GM23338 (cell line): ENCODE measurements around the gene TSBP1. TPM values are rescaled to one million over a fixed set of nuclear protein-coding genes. Genes with fewer than 3 reads are reported as not detected.

Experiments
- ATAC-seq: fragments of 200-7000 bp; cut with Tn5 transposase; 3 replicates; pipeline ENCODE4 v1.9.1; 2020
- DNase-seq: peaks from one replicate; pipeline ENCODE4 v3.0.0-alpha.2; 2015; ENCODE audit warnings: low spot score
- H2AFZ ChIP-seq: fragments of 200-600 bp; sonication (generic); 2 replicates; pipeline ENCODE4 v1.8.0; 2016; ENCODE audit warnings: antibody characterized with exemption, mild to moderate bottlenecking, moderate library complexity
- H3F3A ChIP-seq: fragments of 200-600 bp; sonication (generic); replicated peaks from 2 replicates; pipeline ENCODE4 v1.8.0; 2017; ENCODE audit warnings: antibody characterized with exemption, mixed run types, low read depth
- H3K27ac ChIP-seq: fragments of 200-600 bp; sonication (generic); 2 replicates; pipeline ENCODE4 v1.6.1; 2016; ENCODE audit warnings: low read depth
- H3K27me3 ChIP-seq: fragments of 200-600 bp; sonication (generic); 2 replicates; pipeline ENCODE4 v1.8.0; 2016; ENCODE audit warnings: mild to moderate bottlenecking, mixed run types, moderate library complexity; ENCODE audit not compliant: insufficient read depth
- H3K36me3 ChIP-seq: fragments of 200-600 bp; sonication (generic); 2 replicates; pipeline ENCODE4 v1.8.0; 2016; ENCODE audit warnings: mild to moderate bottlenecking; ENCODE audit not compliant: insufficient read depth
- H3K4me1 ChIP-seq: fragments of 200-600 bp; sonication (generic); 2 replicates; pipeline ENCODE4 v1.8.0; 2016; ENCODE audit warnings: mild to moderate bottlenecking, moderate library complexity; ENCODE audit not compliant: insufficient read depth
- H3K4me2 ChIP-seq: fragments of 200-600 bp; sonication (generic); 2 replicates; pipeline ENCODE4 v1.7.1; 2017; ENCODE audit warnings: mixed run types
- H3K4me3 ChIP-seq: fragments of 200-600 bp; sonication (generic); 2 replicates; pipeline ENCODE4 v1.6.1; 2016; ENCODE audit warnings: mixed run types
- H3K79me2 ChIP-seq: fragments of 200-600 bp; sonication (generic); replicated peaks from 2 replicates; pipeline ENCODE4 v1.8.0; 2017; ENCODE audit warnings: mild to moderate bottlenecking; ENCODE audit not compliant: insufficient read depth
- H3K9me2 ChIP-seq: fragments of 200-600 bp; sonication (generic); 2 replicates; pipeline ENCODE4 v1.8.0; 2017; ENCODE audit not compliant: insufficient read depth
- H4K20me1 ChIP-seq: fragments of 200-600 bp; sonication (generic); replicated peaks from 2 replicates; pipeline ENCODE4 v1.8.0; 2017; ENCODE audit warnings: mild to moderate bottlenecking; ENCODE audit not compliant: insufficient read depth
- H3K27ac Mint-ChIP-seq: 2 replicates; pipeline ENCODE4 v1.8.0; 2020; ENCODE audit warnings: inconsistent platforms, mild to moderate bottlenecking, moderate library complexity, mixed read lengths
- H3K27me3 Mint-ChIP-seq: 3 replicates; pipeline ENCODE4 v1.8.0; 2022; ENCODE audit warnings: low read depth, mild to moderate bottlenecking, moderate library complexity, mixed read lengths, inconsistent platforms; ENCODE audit not compliant: insufficient read depth, poor library complexity
- H3K36me3 Mint-ChIP-seq: 3 replicates; pipeline ENCODE4 v1.8.0; 2021; ENCODE audit warnings: low read depth, mild to moderate bottlenecking, inconsistent platforms, moderate library complexity, mixed read lengths
- H3K4me1 Mint-ChIP-seq: 3 replicates; pipeline ENCODE4 v1.8.0; 2020; ENCODE audit warnings: mild to moderate bottlenecking, inconsistent platforms, mixed read lengths
- H3K4me3 Mint-ChIP-seq: 3 replicates; pipeline ENCODE4 v1.8.0; 2021; ENCODE audit warnings: moderate library complexity, mild to moderate bottlenecking, inconsistent platforms, mixed read lengths
- H3K9me3 Mint-ChIP-seq: 3 replicates; pipeline ENCODE4 v1.8.0; 2020; ENCODE audit warnings: moderate library complexity, mild to moderate bottlenecking, inconsistent platforms, mixed read lengths
- CREB1 ChIP-seq: fragments of 250-450 bp; sonication (Bioruptor Pico); IDR thresholded peaks from 2 replicates; pipeline ENCODE4 v1.5.0; 2020; ENCODE audit warnings: low read depth, mild to moderate bottlenecking, moderate library complexity
- CTCF ChIP-seq, 2 experiments: fragments of 200-600 bp in 1 of 2; sonication (generic) in 1 of 2; conservative IDR thresholded peaks; 2 replicates each; pipeline versions ENCODE4 v1.5.1 to v1.6.1; 2016 to 2017; ENCODE audit warnings: antibody characterized with exemption in 2 of 2, low read depth in 2 of 2, mild to moderate bottlenecking in 2 of 2, moderate library complexity in 1 of 2
- ETS1 ChIP-seq: IDR thresholded peaks from 2 replicates; pipeline ENCODE4 v1.6.1; 2016; ENCODE audit warnings: antibody characterized with exemption
- EZH2 ChIP-seq: fragments of 200-600 bp; sonication (generic); IDR thresholded peaks from one replicate; pipeline ENCODE4 v1.8.0; 2017; ENCODE audit warnings: antibody characterized with exemption, mild to moderate bottlenecking, low read depth; ENCODE audit not compliant: unreplicated experiment
- EZH2phosphoT487 ChIP-seq: fragments of 200-600 bp; sonication (generic); IDR thresholded peaks from one replicate; pipeline ENCODE4 v1.8.1; 2018; ENCODE audit warnings: antibody characterized with exemption; ENCODE audit not compliant: unreplicated experiment
- JUNB ChIP-seq: IDR thresholded peaks from one replicate; pipeline ENCODE4 v1.6.1; 2016; ENCODE audit warnings: antibody characterized with exemption; ENCODE audit not compliant: unreplicated experiment
- NANOG ChIP-seq: IDR thresholded peaks from 2 replicates; pipeline ENCODE4 v1.6.1; 2016; ENCODE audit warnings: antibody characterized with exemption, borderline replicate concordance
- POLR2AphosphoS5 ChIP-seq: IDR thresholded peaks from 2 replicates; pipeline ENCODE4 v1.6.1; 2016; ENCODE audit warnings: antibody characterized with exemption, low read depth
- REST ChIP-seq: IDR thresholded peaks from one replicate; pipeline ENCODE4 v1.6.1; 2018; ENCODE audit warnings: antibody characterized with exemption; ENCODE audit not compliant: unreplicated experiment
- STAT1 ChIP-seq: IDR thresholded peaks from one replicate; pipeline ENCODE4 v1.6.1; 2016; ENCODE audit warnings: antibody characterized with exemption; ENCODE audit not compliant: unreplicated experiment
- ZNF114 ChIP-seq: fragments of 250-450 bp; sonication (Bioruptor Pico); IDR thresholded peaks from 2 replicates; pipeline ENCODE4 v1.5.0; 2020; ENCODE audit warnings: mild to moderate bottlenecking, moderate library complexity
- ZNF331 ChIP-seq: fragments of 250-450 bp; sonication (Bioruptor Pico); IDR thresholded peaks from 2 replicates; pipeline ENCODE4 v1.5.0; 2020; ENCODE audit warnings: low read depth, mild to moderate bottlenecking, moderate library complexity
- ZNF462 ChIP-seq: fragments of 250-450 bp; sonication (Bioruptor Pico); IDR thresholded peaks from 2 replicates; pipeline ENCODE4 v1.5.0; 2020; ENCODE audit warnings: mild to moderate bottlenecking, moderate library complexity
- polyA plus RNA-seq: library from polyadenylated mRNA; unstranded; fragments of >200 nt; fragmentation: Nextera tagmentation; extraction: Ambion mirVana; gene quantifications from 2 replicates; pipeline ENCODE4 v1.2.1, GENCODE V29; 2016
- total RNA-seq: library from RNA; depleted of rRNA; stranded (reverse); fragments of >200 nt; shearing (Covaris generic); gene quantifications from 2 replicates; pipeline ENCODE4 v1.2.3, GENCODE V29; 2014

TSBP1 gene
- total and polyA plus RNA-seq, 2 experiments from 2014 or later, result 0.15 TPM; not detected in 1

GRCh38 chr6:32397252-32397920, 25.7 kb upstream of the TSBP1 start:
- Histone ChIP-seq H3K27me3 (no peaks in the 10 kb centered on the region), H3K79me2 (no peaks in the 10 kb centered on the region), H3K4me1 (no peaks in the 10 kb centered on the region), H3K27ac (no peak overlapping the region), H3K9me2 (no peaks in the 10 kb centered on the region), H3K4me3 (no peak overlapping the region), H3K36me3 (no peaks in the 10 kb centered on the region), H3K4me2 (no peak overlapping the region), H3F3A (no peaks in the 10 kb centered on the region), H2AFZ (no peak overlapping the region), H4K20me1 (no peaks in the 10 kb centered on the region)
- TF ChIP-seq CTCF (conservative IDR thresholded peaks at IDR 0.05; ENCODE audit: low read depth in 2 of 2) (no peak), STAT1 (no peak), ZNF114 (CRISPR knock-in tag) (no peak), EZH2phosphoT487 (no peak), POLR2AphosphoS5 (no peak), ZNF331 (CRISPR knock-in tag) (no peak), JUNB (no peak), REST (no peak), EZH2 (no peak), ZNF462 (CRISPR knock-in tag) (no peak), ETS1 (no peak), NANOG (no peak), CREB1 (CRISPR knock-in tag) (no peak)
- peaks cover 14% of the 10 kb centered on the region for H3K27me3 Mint-ChIP-seq
- H3K9me3 Mint-ChIP-seq, result peaks cover 3% of the 10 kb centered on the region; the same call in 1 of the 3 replicates
- H3K36me3 Mint-ChIP-seq, result no peaks in the 10 kb centered on the region
- no peaks in the 10 kb centered on the region for H3K4me1 Mint-ChIP-seq
- DNase-seq, result no peak
- H3K4me3 Mint-ChIP-seq, result no peak overlapping the region
- ATAC-seq, result no peak
- H3K27ac Mint-ChIP-seq, result no peak overlapping the region
